A673 (cell line): ENCODE results near the gene NF1. TPM values are rescaled to one million over a fixed set of nuclear protein-coding genes. Genes with fewer than 3 reads are reported as not detected.
A peak's percentile ranks its signal among the peaks of the same experiment; 100 is the strongest.

Source experiments
- BruUV-seq: library from RNA; stranded (reverse); fragments of 400-500 nt; replicated peaks from 2 replicates; lab custom pipeline; 2021; lab: Mats Ljungman, UMichigan
- CTCF ChIA-PET: fragments of 300-600 bp; sonication (Branson Sonifier 250); formaldehyde crosslinking; loops from one replicate; lab custom pipeline; 2022; ENCODE audit warnings: antibody characterized with exemption; lab: Charles Lee
- POLR2A ChIA-PET: fragments of 300-600 bp; sonication (Branson Sonifier 250); formaldehyde crosslinking; loops from one replicate; lab custom pipeline; 2022; ENCODE audit warnings: antibody characterized with exemption; ENCODE audit not compliant: low non-redundant PET; lab: Charles Lee
- DNase-seq: peaks from one replicate; pipeline ENCODE4 v3.0.0-alpha.2; 2015; ENCODE audit warnings: low spot score
- H3K27ac ChIP-seq: fragments of 200-600 bp; sonication (generic); 2 replicates; pipeline ENCODE4 v1.5.1; 2016; ENCODE audit warnings: mixed run types, low read depth, mild to moderate bottlenecking, mixed read lengths, antibody characterized with exemption, low read length; ENCODE audit not compliant: poor library complexity, severe bottlenecking
- H3K27me3 ChIP-seq: fragments of 200-600 bp; sonication (generic); replicated peaks from 2 replicates; pipeline ENCODE4 v1.6.1; 2017; ENCODE audit warnings: mixed run types, low read depth, mild to moderate bottlenecking, mixed read lengths, antibody characterized with exemption, low read length; ENCODE audit not compliant: insufficient read depth, poor library complexity
- H3K36me3 ChIP-seq: fragments of 200-600 bp; sonication (generic); 2 replicates; pipeline ENCODE4 v1.6.1; 2016; ENCODE audit warnings: mixed run types, mild to moderate bottlenecking, mixed read lengths, antibody characterized with exemption, low read length; ENCODE audit not compliant: insufficient read depth, poor library complexity, severe bottlenecking
- H3K4me1 ChIP-seq: fragments of 200-600 bp; sonication (generic); 2 replicates; pipeline ENCODE4 v1.6.1; 2017; ENCODE audit warnings: mixed run types, mild to moderate bottlenecking, mixed read lengths, antibody characterized with exemption, low read length; ENCODE audit not compliant: insufficient read depth, poor library complexity, severe bottlenecking
- H3K4me3 ChIP-seq: fragments of 200-600 bp; sonication (generic); 2 replicates; pipeline ENCODE4 v1.5.1; 2016; ENCODE audit warnings: low read depth, mixed run types, mild to moderate bottlenecking, mixed read lengths, low read length; ENCODE audit not compliant: poor library complexity, severe bottlenecking
- H3K9me3 ChIP-seq: fragments of 200-600 bp; sonication (generic); 2 replicates; pipeline ENCODE4 v1.6.1; 2016; ENCODE audit warnings: mixed run types, low read depth, mild to moderate bottlenecking, mixed read lengths, antibody characterized with exemption, low read length; ENCODE audit not compliant: poor library complexity, severe bottlenecking
- EZH2 ChIP-seq: fragments of 200-600 bp; sonication (generic); IDR thresholded peaks from 2 replicates; pipeline ENCODE4 v1.6.1; 2017; ENCODE audit warnings: borderline replicate concordance, low read depth, mild to moderate bottlenecking, mixed read lengths, antibody characterized with exemption, low read length; ENCODE audit not compliant: poor library complexity, severe bottlenecking
- intact Hi-C: fragments of 100-400 bp; cut with micrococcal nuclease; formaldehyde crosslinking; loops from one replicate; pipeline ENCODE4 v1.10.0; 2022; ENCODE audit not compliant: unreplicated experiment
- total RNA-seq: library from RNA; stranded (reverse); gene quantifications from 2 replicates; pipeline ENCODE4 v1.2.3, GENCODE V29; 2021
- TF ChIP-seq, protein P1 (sequence below): fragments of 300-800, 200-600 bp; sonication (generic); conservative IDR thresholded peaks from 2 replicates; pipeline ENCODE4 v1.5.1; 2017; ENCODE audit warnings: low read depth, mild to moderate bottlenecking, antibody characterized with exemption, low read length, moderate library complexity, mixed read lengths

Gene NF1
- total RNA-seq, 1 experiment from 2014 or later, result 32.1 TPM

DNA sequence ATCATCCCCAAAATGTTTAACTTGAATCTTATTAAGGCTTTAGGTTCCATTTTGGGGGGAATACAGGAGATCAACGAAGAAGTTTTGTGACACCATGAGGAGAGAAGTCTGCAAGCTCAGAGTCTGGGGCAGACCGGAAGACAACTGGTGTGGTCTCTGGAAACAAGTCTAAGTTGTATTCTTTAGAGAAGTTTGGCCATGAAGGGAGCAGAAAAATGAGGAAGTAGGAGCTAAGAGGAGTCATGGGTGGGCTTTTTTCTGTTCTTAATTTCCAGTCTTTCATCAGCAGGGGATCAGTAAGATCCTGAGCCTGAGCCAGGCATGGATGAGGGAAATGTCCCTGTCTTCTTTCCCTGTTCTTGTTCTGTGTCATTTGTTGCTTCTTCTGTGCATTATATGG, 35.8 kb upstream of the NF1 start:
- POLR2A ChIA-PET, result no interaction called here

GRCh38 chr17:31060791-31061550, 33.8 kb upstream of the NF1 start:
- ChIA-PET POLR2A (no interaction called here), CTCF (no interaction called here)
- Histone ChIP-seq H3K27ac (no peak overlapping the region), H3K4me1 (no peaks in the 10 kb centered on the region), H3K27me3 (no peaks in the 10 kb centered on the region), H3K4me3 (no peak overlapping the region), H3K9me3 (no peaks in the 10 kb centered on the region), H3K36me3 (no peaks in the 10 kb centered on the region)
- BruUV-seq, result no TSS peak
- intact Hi-C loops, result no loop called here
- no peak for DNase-seq
- TF ChIP-seq, protein P1, sequence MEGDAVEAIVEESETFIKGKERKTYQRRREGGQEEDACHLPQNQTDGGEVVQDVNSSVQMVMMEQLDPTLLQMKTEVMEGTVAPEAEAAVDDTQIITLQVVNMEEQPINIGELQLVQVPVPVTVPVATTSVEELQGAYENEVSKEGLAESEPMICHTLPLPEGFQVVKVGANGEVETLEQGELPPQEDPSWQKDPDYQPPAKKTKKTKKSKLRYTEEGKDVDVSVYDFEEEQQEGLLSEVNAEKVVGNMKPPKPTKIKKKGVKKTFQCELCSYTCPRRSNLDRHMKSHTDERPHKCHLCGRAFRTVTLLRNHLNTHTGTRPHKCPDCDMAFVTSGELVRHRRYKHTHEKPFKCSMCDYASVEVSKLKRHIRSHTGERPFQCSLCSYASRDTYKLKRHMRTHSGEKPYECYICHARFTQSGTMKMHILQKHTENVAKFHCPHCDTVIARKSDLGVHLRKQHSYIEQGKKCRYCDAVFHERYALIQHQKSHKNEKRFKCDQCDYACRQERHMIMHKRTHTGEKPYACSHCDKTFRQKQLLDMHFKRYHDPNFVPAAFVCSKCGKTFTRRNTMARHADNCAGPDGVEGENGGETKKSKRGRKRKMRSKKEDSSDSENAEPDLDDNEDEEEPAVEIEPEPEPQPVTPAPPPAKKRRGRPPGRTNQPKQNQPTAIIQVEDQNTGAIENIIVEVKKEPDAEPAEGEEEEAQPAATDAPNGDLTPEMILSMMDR, result no peak
- TF ChIP-seq EZH2, result no peak

More for the DNA sequence above, 35.8 kb upstream of the NF1 start:
- Histone ChIP-seq H3K27me3 (no peaks in the 10 kb centered on the region), H3K4me3 (no peak overlapping the region), H3K27ac (no peak overlapping the region), H3K4me1 (no peaks in the 10 kb centered on the region), H3K36me3 (no peaks in the 10 kb centered on the region), H3K9me3 (no peaks in the 10 kb centered on the region)
- BruUV-seq, result no TSS peak
- no peak for DNase-seq
- CTCF ChIA-PET, result no interaction called here
- TF ChIP-seq, protein P1, result no peak
- TF ChIP-seq EZH2, result no peak
- intact Hi-C loops, result no loop called here

- H3K4me1 ChIP-seq, result no peaks in the 10 kb centered on the region
- BruUV-seq, result no TSS peak
- H3K36me3 ChIP-seq, result no peaks in the 10 kb centered on the region
- intact Hi-C loops, result no loop called here
- no peak for DNase-seq
- H3K4me3 ChIP-seq, result no peak overlapping the region
- no peak overlapping the region for H3K27ac ChIP-seq
- POLR2A ChIA-PET, result no interaction called here
- no peaks in the 10 kb centered on the region for H3K27me3 ChIP-seq
- H3K9me3 ChIP-seq, result no peaks in the 10 kb centered on the region
- CTCF ChIA-PET, result no interaction called here
- TF ChIP-seq, protein P1, result peak; percentile 27; the same call in 1 of the 2 replicates
- no peak for TF ChIP-seq EZH2
These were observed 33.1 kb upstream of the NF1 start for GRCh38 chr17:31061678-31062077.
